Activated CD8-positive, alpha-beta memory T cell treated with anti-CD3 and anti-CD28 coated beads, Interleukin-2, amount 50 U/mL, for 24 hours (primary cell): ENCODE results near the gene PROSER2.

ENCODE experiments used
- DNase-seq: peaks from one replicate; pipeline ENCODE4 v3.0.0-alpha.2; 2020; ENCODE audit errors: extremely low read depth

Gene PROSER2

GRCh38 chr10:11908536-11908935, 85.4 kb downstream of the PROSER2 start:
- no peak for DNase-seq

- DNase-seq: no peak
Measured at GRCh38 chr10:11908991-11909390, 85.8 kb downstream of the PROSER2 start.

GRCh38 chr10:11909618-11910017, 86.5 kb downstream of the PROSER2 start:
- no peak for DNase-seq

GRCh38 chr10:11910102-11910501, 86.9 kb downstream of the PROSER2 start:
- no peak for DNase-seq

GRCh38 chr10:11913079-11913641, 90.0 kb downstream of the PROSER2 start:
- no peak for DNase-seq

- DNase-seq: no peak
Measured at GRCh38 chr10:11918384-11918783, 95.2 kb downstream of the PROSER2 start.

GRCh38 chr10:11919271-11919670, 96.1 kb downstream of the PROSER2 start:
- DNase-seq: no peak
